HG03103 (cell line): ENCODE data around the gene PACS2.
A peak's percentile ranks its signal among the peaks of the same experiment; 100 is the strongest.

ENCODE experiments used
- ATAC-seq: cut with Tn5 transposase; IDR thresholded peaks from one replicate; pipeline ENCODE4 v1.9.1; 2021; ENCODE audit warnings: low read depth; ENCODE audit not compliant: unreplicated experiment

PACS2 gene

DNA sequence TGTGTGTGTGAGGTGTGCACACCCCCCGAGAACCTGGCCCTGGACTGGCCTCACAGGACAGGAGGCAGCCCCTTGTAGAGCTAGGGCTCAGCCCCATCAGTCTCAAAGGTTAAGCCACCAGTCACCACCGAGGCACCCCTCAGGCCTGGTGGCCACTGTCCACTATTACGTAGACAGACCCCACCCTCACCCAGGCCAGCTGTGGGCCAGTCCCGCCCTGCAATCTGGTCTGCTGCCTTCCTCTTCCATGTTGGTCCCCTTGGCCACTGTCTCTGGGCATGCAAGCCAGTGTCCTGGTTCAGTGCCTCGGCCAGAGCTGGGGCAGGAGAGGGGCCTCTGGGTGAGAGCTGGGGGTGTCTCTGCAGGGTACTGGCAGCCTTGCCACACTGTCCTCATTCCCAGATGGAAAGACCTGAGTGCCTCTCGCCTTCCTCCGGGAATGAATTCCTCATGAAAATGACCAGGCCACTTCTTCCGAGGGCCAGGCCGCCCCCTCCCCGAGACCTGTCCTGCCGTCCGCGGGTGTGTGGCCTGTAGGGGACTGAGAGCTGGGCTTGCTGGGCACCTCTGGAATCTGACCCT, 82.9 kb downstream of the PACS2 start:
- ATAC-seq = no peak

DNA sequence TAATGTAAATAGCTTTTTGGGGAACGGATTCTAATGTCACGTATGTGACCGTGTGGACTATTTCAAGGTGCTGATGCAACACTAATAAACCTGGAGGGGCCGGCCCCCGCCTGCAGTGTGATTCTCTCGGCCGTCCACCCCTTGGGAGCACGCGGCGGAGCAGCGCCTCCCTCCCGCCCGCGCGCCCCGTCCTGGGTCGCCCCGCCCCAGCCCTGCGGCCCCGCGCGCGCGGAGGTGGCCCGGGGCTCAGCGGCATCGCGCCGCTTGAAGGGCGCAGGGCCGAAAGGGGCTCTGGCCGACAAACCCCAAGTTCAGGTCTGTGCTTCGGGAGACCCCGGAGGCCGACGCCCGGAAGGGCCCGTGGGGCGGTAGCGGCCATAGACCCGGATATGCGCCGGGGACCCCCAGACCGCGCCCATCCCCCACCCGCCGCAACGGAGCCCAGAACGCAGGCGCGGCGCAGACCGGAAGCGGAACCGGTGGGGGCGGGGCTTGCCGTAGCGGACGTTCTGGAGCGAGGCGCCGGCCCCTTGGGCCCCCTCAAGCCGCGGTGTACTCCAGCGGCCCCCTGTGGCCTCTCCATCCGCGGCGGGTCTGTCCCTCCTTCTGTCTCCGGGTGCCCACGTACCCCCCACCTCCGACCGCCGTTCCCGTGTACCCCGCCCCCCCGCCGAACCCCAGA, 83.6 kb downstream of the PACS2 start, which contains the start of gene TEX22:
TEX22 (plus strand) TSS at position 495 of the 682 bp plus-strand sequence. CDS start 803 bp downstream, outside the sequence.
- peak; percentile 64 for ATAC-seq

DNA sequence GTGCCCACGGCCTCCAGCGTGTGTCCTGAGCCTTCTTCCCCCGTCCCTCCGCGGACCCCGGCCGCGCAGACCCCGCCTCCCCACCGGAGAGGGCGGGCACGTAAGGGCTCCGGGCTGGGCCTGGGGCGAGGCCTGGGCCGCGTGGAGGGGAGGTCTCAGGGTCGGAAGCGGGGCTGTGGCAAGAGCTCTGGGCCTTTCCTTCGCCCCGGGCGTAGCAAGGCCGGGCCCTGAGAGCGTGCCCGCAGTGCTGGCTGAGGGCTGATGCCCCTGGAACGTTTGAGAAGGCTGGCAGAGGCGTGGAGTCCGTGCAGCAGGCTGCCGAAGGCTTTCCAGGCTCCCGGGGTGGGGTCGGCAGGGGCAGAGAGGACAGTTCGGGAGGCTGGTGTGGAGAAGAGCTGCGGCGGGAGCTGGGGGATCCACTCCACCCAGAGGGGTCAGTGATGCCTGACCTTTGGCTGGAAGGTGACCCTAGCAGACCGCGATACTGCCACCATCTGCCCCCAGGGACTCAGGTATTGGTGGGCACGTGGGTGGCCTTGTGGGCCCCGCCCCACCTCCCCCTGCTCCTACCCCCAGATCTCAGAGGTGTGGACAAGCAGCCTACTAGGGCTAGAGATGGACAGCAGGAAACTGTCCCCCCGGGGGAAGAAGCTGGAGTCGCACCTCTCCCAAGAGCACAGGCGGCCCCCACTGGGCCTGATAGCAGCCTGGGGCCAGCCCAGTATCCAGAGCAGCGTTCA, 84.3 kb downstream of the PACS2 start:
- ATAC-seq = peak; percentile 29

- ATAC-seq = no peak
Measured at GRCh38 chr14:105399466-105399775, 84.9 kb downstream of the PACS2 start.

- ATAC-seq = no peak
Measured at GRCh38 chr14:105400016-105400415, 85.5 kb downstream of the PACS2 start.

- ATAC-seq = no peak
Measured at GRCh38 chr14:105401699-105402098, 87.2 kb downstream of the PACS2 start.

DNA sequence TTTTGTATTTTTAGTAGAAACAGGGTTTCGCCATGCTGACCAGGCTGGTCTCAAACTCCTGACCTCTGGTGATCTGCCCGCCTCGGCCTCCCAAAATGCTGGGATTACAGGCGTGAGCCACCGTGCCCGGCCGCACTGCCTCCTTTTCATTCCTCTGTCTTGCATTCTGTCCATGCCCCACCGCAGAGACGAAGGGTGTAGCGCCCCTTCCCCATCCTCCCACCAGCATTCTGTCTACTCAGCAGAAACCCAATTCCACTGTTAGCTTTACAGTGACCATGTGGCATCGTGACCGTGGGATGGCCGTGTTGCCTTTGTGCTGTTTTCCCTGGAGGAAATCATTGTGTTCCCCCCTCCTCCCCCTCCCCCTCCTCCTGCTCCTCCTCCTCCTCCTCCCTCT, 94.0 kb downstream of the PACS2 start:
- ATAC-seq = no peak

DNA sequence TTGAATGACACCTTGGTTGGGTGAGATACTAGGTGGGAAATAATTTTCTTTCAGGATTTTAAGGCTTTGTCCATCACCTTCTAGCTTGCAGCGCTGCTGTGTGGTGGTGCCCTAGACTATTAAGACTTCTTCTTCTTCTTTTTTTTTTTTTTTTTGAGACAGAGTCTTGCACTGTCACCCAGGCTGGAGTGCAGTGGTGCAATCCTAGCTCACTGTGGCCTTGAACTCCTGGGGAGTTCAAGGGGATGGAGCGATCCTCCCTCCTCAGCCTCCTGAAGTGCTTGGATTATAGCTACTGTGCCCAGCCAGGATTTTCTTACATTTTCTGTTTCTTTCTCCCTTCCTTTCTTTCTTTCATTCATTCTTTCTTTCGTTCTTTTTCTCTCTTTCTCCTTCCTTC, 94.8 kb downstream of the PACS2 start:
- ATAC-seq = no peak

DNA sequence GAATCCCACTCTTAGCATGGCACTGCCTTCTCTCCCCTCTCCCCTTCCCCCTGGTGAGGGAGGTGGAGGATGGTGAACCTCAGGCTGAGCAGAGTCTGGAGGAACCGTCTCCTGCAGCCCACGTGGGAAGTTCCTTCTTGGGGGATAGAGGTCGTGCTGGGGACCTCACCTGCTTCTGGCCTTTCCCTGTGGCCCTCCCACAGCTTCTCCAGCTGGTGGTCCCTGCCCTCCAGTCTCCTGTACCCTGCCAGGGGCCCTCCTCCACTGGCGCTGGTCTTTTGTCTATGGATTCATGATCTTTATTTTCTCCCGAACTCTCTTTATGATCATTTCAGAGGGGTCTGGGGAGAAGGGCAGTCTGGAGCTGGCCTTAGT, 96.1 kb downstream of the PACS2 start:
- no peak for ATAC-seq

- ATAC-seq = no peak
Measured at GRCh38 chr14:105411017-105411941, 96.7 kb downstream of the PACS2 start.

- ATAC-seq = no peak
Measured at GRCh38 chr14:105411985-105412770, 97.6 kb downstream of the PACS2 start.

DNA sequence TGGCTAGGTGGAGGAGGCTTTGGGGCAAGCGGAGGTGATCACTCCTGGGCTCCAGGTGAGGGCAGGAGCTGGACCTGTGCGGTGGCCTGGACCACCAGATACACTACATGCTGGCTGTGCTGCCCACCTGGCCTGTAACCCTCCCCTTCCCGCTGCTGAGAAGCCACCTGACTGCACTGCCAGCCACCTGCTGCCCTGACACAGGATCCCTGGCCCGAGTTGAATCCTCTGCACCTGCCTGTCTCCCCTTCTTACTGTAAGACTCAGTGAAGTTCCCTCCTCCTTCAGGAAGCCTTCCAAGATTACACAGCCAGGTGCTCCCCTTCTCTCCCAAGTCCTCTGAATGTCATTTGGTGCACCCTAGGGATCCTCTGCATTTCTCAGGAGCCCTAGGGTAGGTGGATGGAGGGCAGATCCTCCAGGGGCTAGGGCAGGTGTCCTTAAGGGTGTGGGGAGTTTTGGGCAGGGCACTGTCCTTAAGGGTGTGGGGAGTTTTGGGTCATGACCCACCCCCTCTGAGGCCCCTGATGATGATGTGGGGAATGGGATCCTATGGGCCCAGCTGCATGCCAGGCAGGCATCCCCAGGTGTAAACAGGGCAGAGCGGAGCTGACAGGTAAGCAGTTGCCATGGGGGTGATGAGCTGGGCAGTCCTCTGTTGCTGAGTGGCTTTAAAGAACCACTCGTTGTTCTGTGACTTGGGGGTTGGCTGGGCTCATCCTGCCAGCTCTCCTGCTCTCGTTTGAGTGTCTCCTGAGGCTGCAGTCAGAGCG, 98.4 kb downstream of the PACS2 start:
- no peak for ATAC-seq

GRCh38 chr14:105413544-105413886, 99.0 kb downstream of the PACS2 start:
- ATAC-seq = no peak

DNA sequence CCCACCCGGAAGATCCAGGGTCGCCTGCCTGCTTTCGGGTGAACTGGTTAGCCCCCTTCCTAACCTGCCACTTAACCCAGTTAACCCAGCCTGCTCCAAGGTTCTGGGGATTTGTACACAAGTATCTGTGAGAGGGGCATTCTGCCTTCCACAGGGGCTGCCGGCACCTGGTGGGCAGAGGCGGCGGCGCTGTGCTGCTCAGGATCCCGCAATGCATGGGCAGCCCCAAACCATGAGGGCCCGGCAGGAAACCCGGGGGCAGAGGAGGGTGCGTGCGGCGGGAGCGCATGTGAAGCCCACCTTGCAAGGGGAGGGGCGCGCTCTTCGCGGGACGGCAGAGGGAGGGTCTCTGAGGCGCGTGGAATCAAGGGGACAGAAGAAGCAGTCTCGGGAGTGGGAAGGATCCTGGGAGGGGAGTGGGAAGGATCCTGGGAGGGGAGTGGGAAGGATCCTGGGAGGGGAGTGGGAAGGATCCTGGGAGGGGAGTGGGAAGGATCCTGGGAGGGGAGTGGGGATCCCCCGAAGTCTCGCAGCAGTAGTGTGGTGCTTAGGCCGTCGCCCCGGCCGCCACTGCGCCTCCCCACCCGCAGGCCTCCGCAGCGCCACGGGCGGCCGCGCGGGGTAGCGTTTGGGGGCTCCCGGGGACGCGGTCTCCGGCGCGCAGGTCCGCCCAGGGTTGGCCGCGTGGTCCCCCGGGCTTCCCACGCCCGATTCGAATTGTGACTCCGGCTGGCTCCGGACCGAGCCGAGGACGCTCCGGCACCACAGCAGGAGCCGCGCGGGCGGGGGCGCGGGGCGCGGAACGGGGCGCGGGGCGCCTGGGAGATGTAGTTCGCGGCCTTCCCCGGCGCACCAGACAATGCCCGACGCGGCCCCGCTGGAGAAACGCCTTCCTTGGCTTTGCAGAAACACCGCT, 100.2 kb downstream of the PACS2 start:
- ATAC-seq = no peak

DNA sequence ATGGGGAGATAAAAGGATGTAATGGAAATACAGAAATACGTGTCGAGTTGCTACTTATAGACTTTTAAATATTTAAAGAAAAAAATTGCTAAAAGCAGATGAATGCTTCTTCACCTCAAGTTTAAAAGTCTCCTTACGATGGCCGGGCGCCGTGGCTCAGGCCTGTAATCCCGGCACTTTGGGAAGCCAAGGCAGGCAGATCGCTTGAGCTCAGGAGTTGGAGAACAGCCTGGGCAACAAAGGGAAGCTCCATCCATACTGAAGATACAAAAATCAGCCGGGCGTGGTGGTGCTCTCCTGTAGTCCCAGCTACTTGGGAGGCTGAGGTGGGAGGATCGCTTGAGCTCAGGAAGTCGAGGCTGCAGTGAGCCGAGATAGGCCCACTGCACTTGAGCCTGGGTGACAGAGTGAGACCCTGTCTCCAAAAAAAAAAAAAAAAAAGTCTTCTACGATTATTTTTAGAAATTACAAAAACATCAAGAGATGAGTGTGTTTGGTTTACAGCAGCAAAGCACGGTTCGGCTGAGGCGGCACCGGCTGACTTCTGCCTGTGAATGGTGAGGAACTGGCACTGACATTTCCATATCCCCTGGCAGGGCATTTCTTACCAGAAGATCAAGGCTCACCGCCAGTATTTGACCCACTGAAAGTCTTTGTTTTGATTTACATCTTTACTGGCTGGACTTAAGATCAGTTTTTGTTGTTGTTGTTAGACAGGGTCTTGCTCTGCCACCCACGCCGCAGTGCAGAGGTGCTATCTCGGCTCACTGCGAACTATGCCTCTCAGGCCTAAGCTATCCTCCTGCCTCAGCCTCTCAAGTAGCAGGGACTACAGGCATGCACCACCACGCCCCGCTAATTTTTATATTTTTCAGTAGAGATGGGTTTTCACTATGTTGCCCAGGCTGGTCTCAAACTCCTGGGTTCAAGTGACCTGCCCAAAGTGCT, 101.2 kb downstream of the PACS2 start:
- ATAC-seq = no peak

DNA sequence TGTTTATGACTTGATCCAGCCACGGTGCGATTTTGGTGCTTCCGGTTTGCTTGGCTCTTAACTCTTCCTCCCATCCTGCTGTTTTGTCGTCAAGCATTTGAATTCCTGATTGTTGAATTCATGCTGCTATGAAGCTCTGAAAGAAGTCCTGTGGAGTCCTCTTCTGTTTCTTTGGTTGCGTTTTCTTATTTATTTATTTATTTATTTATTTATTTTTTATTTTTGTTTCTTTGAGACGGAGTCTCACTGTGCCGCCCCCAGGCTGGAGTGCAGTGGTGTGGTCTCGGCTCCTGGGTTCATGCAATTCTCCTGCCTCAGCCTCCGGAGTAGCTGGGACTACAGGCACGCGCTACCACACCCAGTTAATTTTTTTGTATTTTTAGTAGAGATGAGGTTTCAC, 102.1 kb downstream of the PACS2 start:
- ATAC-seq = no peak

- no peak for ATAC-seq
Measured at GRCh38 chr14:105417690-105418121, 103.2 kb downstream of the PACS2 start.
